SIG-M5 (cell line): Measurements from ENCODE around the gene CD28.
"Not testable (repeated sequence)": the region's sequence is repeated elsewhere in the genome, so short reads cannot be mapped to it uniquely, and the experiment has no call there.

Experiments used
- DNase-seq: peaks from one replicate; lab custom pipeline; 2025; lab: John Stamatoyannopoulos, UW

Gene CD28

GRCh38 chr2:203687165-203687564 lies 19.3 kb upstream of the CD28 start:
- no peak for DNase-seq

DNA sequence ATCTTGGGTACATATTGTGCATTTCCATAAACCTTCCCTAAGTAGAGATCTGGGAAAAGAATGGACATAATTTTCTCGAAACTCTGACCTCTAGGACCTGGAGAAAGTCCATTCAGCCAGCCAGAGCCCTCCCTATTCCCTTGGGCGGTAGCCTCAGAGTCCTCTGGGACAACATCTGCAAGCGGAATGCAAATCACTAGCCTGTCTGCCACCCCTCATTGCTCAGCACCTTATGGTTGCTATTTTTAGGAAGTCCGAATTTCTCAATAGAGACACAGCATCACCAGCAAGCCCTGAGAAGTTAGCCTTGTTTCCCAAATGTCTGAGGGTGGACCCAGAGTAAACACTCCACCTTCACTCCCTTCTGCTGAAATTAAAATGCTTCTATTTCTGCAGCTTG lies 17.6 kb upstream of the CD28 start:
- DNase-seq: no peak

- no peak for DNase-seq
These were observed 16.9 kb upstream of the CD28 start for GRCh38 chr2:203689426-203690116.

- no peak for DNase-seq
These were observed 16.4 kb upstream of the CD28 start for GRCh38 chr2:203690117-203690431.

DNA sequence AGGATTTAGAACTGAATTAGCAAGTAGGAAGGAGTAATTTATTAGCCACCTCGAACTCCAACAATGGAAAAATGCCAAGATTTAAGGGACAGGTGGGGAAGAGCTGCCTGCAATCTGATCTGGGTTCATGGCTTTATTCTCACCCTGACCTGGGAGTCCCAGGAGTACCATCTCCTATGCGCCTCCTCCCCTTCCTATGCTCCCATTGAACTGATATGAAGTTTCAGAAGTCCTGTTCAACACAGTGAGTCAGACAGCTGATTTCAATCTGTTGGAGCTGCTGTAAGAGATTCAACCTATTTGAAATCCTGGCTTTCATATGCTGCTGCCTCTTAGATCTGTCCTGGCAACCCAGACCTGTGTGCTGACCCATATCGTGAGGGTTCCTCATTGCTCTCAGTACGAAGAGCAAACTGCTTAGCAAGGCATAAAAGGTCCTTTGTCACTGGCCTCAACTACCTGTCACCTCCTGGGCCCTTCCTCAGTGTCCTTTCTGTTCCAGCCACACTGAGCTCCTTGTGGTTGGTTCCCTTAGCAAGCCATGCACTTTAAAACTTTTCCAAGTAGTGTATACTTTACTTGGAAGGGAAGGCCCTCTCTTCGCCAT lies 15.9 kb upstream of the CD28 start:
- no peak for DNase-seq

GRCh38 chr2:203691149-203691548 lies 15.3 kb upstream of the CD28 start:
- DNase-seq: no peak

DNA sequence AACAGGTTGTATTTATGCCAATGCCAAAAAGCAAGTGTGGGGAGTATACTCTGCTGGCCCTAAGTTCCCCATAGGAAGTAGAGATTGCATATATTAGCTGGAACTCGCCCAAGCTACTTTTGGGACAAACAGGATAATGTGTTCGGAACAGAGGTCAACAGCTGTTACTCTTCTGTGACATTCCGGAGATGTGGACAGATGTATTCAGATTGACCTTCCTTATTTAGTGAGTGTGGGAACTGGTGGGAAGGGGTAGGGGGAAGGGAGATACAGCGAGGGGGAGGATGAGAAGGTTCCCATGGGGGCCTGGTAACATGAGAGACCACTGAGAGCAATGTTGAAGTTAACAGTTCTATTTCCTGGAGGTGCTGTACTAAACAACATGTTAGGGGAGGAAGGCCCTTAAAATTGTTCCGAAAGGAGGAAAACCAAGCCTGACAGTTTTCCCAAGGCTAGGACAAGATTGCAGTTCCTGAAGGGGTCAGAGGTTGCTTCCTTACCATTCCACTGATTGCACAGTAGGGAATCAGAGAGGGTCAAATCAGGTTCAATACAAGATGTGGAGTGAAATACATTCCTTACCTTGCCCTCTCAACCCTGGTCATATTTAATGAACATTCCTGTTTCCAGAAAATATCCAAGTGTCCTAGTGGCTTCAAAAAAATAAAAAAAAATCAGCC lies 14.3 kb upstream of the CD28 start:
- DNase-seq: no peak

DNA sequence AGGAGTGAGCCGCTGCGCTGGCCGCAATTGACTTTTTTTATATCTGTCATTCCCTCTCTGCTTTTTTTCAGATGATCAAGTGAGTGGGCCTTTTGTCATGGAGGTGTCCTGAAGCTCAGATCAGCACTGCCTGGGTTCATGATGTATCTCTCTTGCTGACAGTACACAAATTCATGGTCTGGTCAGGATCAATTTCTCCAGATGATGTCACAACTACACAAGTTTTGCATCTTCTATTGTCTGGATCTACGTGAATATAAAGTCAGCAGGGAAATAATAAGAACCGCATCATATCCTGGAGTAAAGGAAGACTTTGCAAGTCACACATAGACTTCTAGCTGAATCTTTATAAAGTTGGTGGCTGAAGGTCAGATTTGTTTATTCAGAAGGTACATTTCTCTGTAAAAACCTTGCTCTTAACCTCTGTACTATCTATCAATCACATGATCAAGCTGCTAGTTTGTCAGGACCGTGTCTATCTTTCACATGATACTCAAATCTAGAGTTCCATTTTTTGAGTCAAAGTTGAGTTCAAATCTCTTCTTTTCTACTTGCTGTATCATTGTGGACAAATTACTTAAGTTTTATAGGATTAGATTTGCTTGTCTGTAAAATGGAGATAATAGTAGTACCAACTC lies 13.1 kb upstream of the CD28 start:
- DNase-seq: no peak

DNA sequence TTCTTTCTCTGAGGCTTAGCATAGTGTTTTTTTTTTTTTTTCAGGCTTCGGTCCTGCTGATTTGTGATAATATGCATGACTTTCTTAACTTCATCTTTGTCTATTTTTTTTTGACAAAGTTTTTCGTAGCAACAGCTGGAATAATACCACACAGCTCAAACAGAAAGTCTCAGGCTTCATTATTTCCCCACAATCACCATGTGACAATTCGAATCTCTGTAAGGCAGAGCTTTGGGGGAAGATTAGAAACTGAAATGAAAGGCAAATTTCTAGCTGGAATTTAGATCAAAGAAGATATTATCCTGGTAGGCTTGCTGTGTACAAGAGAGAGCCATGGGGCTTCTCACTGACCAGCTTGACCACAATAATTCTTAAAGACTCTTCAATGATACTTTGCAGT lies 12.2 kb upstream of the CD28 start:
- DNase-seq: no peak

- no peak for DNase-seq
These were observed 9.2 kb upstream of the CD28 start for GRCh38 chr2:203697190-203697589.

DNA sequence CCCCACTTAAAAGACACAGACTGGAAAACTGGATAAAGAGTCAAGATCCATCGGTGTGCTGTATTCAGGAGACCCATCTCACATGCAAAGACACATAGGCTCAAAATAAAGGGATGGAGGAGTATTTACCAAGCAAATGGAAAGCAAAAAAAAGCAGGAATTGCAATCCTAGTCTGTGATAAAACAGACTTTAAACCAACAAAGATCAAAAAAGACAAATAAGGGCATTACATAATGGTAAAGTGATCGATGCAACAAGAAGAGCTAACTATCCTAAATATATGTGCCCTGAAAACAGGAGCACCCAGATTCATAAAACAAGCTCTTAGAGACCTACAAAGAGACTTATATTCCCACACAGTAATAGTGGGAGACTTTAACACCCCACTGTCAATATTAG lies 8.7 kb upstream of the CD28 start:
- not testable (repeated sequence) for DNase-seq

DNA sequence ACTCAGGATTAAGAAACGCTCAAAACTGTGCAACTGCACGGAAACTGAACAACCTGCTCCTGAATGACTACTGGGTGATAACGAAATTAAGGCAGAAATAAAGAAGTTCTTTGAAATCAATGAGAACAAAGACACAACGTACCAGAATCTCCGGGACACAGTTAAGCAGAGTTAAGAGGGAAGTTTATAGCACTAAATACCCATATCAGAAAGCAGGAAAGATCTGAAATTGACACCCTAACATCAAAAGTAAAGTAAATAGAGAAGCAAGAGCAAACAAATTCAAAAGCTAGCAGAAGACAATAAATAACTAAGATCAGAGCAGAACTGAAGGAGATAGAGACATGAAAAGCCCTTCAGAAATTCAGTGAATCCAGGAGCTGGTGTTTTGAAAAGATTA lies 8.0 kb upstream of the CD28 start:
- DNase-seq: not testable (repeated sequence)

DNA sequence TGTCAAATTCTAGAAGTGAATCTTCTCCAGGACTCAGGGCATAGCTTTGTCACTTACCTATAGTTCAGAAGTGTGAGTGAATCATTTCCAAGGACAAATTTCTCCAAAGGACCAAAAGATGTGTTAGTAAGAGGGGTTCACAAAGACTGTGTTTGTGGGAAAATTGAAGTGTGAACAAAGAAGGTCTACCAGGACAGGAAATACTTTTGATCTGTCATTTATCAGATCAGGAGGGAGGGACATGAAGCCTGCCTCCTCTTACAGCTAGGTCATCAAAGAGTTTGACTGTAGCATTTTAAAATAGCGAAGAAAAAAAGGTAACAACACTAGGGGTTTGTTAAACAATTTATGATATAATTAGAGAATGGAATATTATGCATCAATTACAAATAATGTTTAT lies 2.0 kb upstream of the CD28 start:
- no peak for DNase-seq

- DNase-seq: no peak
These were observed 1.3 kb upstream of the CD28 start for GRCh38 chr2:203705178-203705577.

DNA sequence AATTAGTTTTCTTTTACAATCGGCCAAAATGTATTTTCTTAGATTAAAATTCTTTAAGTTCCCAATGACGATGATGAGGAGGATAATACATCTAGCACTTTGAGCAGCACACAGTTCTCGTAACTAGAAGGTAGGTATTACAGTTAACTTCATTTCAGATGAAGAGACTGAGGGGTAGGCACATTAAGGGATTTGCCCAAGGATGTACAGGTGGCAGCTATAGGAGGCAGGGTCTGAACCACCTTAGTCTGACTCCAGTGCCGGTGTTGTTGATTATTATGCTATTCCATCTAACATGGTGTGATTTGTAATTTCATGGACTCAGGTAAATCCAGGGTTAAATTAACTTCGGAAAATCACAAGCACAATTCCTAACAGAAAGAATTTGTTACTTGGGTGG lies 1.1 kb downstream of the CD28 start:
- DNase-seq: no peak

GRCh38 chr2:203708846-203709396 lies 2.5 kb downstream of the CD28 start:
- no peak for DNase-seq

DNA sequence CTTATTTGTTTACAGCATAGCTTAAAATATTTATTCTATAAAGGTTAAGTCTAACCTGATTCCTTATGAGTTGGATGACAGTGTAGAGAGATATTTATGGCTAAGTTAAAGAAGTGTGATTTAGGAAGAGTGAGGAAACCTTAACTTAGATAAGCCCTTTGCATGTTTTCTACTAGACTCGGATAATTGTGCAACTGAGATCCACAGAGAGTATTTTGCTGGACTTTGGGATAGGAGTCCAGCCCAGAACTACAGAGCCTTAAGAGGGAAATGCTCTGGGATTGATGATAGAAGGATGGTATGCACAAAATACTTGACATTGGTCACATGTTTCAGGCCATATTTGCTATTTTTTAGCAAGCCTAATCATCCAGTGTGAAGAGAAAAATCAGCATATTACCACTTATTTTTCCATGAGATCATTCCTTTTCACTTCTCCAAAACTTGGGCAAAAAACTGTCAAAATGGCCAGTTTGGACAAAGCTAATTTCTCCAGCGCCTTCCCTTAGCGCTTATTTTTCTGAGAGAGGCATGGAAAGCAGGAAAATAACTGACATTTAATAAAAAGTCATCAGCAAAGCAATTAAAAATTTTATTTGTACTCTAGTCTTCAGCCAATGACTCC lies 3.1 kb downstream of the CD28 start:
- no peak for DNase-seq

GRCh38 chr2:203710226-203710625 lies 3.8 kb downstream of the CD28 start:
- DNase-seq: no peak

DNA sequence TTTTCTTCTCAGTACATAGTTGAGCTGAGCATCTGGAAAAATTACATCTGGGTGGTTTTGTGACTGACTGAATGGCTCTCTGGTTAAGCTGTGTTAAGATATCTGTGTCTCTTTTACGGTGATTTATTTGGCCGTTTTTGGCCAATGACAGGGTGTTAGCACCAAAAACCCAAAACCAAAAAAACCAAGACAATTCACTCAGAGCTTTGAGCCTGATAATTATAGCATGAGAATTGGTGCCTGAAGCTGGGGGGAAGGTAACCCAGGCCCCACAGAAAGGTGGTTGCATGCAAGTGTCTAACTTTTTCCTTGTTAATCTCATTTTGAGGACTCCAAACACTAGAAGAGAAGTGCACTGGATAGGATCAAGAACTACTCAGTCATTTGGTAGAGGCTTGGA lies 4.5 kb downstream of the CD28 start:
- no peak for DNase-seq

GRCh38 chr2:203711399-203711798 lies 5.0 kb downstream of the CD28 start:
- no peak for DNase-seq

- no peak for DNase-seq
These were observed 6.9 kb downstream of the CD28 start for GRCh38 chr2:203713381-203713780.

- no peak for DNase-seq
These were observed 7.7 kb downstream of the CD28 start for GRCh38 chr2:203714112-203714511.
